D721Med (cell line): Measurements from ENCODE around the gene FAM89B.

ENCODE experiments used
- DNase-seq: peaks from one replicate; pipeline ENCODE4 v3.0.0; 2011; ENCODE audit warnings: low spot score; ENCODE audit not compliant: insufficient read length
- FAIRE-seq: peaks from 2 replicates; lab custom pipeline; 2011; peaks lifted over from hg19 to GRCh38; lab: Jason Lieb, UNC
- TF ChIP-seq, protein P1 (sequence below): IDR thresholded peaks from 2 replicates; pipeline ENCODE4 v1.5.1; 2012; ENCODE audit warnings: mild to moderate bottlenecking, control low read depth; ENCODE audit not compliant: insufficient read depth; ENCODE audit errors: missing control alignments

The FAM89B gene

DNA sequence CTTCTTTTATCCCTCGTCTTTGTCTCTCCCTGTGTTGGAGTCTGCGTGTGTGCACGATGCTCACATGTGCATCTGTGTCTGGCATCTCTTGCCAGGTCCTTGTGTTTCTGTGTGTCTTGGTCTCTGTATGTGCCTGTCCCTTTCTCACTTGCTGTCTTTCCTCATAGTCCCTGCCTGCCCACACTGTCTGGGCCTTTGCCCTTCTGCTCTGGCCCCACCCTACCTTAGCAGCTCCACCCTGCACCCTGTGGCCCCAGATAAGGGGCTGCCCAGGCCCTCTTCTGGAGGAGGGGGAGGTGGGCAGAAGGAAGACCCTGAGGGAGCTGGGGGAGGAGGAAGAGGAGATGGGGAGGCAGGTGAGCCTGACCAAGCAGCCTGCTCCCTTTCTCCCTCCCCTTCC lies 6.3 kb downstream of the FAM89B start:
- FAIRE-seq, result no peak
- TF ChIP-seq, protein P1, sequence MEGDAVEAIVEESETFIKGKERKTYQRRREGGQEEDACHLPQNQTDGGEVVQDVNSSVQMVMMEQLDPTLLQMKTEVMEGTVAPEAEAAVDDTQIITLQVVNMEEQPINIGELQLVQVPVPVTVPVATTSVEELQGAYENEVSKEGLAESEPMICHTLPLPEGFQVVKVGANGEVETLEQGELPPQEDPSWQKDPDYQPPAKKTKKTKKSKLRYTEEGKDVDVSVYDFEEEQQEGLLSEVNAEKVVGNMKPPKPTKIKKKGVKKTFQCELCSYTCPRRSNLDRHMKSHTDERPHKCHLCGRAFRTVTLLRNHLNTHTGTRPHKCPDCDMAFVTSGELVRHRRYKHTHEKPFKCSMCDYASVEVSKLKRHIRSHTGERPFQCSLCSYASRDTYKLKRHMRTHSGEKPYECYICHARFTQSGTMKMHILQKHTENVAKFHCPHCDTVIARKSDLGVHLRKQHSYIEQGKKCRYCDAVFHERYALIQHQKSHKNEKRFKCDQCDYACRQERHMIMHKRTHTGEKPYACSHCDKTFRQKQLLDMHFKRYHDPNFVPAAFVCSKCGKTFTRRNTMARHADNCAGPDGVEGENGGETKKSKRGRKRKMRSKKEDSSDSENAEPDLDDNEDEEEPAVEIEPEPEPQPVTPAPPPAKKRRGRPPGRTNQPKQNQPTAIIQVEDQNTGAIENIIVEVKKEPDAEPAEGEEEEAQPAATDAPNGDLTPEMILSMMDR, result no peak

DNA sequence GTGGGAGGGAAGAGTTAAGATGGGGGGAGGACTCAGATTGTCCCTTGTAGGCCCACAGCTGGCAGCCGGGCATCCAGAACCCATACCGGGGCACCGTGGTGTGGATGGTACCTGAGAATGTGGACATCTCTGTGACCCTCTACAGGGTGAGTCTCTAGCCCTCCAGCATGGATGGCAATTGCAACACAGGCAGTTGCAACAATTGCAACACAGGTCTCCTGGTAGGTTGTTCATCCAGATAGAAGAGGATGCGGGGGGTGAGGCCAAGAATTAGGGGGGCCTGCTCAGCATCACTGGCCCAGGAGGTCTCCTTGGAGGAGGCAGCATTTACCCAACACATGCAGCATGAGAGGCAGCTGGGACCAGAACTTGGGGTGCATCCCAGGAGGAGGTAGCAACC lies 7.0 kb downstream of the FAM89B start:
- DNase-seq, result no peak
- TF ChIP-seq, protein P1, result no peak
- no peak for FAIRE-seq

More for the DNA sequence above, 6.3 kb downstream of the FAM89B start:
- DNase-seq, result no peak

DNA sequence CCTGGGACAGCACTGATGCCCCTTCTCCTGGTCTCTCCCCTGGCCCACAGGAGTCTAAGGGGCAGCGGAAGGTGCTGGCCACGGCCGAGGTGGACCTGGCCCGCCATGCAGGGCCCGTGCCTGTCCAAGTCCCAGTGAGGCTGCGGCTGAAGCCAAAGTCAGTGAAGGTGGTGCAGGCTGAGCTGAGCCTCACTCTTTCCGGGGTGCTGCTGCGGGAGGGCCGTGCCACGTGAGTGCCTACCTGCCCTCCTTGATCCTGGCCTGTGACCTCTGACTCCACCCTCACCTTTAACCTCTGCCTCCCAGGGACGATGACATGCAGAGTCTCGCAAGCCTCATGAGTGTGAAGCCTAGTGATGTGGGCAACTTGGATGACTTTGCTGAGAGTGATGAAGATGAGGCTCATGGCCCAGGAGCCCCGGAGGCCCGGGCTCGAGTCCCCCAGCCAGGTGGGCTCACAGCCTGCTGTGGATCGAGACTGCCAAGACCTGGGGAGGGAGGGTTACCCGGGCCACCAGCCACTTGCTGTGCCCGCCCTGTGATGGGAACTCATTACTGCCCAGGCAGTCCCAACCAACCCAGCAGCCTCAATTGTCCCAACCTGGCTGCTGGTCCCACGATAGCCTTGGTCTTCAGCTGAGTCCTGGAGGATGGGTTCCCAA lies 7.8 kb downstream of the FAM89B start:
- TF ChIP-seq, protein P1, result no peak
- FAIRE-seq (no peak), DNase-seq (no peak)

DNA sequence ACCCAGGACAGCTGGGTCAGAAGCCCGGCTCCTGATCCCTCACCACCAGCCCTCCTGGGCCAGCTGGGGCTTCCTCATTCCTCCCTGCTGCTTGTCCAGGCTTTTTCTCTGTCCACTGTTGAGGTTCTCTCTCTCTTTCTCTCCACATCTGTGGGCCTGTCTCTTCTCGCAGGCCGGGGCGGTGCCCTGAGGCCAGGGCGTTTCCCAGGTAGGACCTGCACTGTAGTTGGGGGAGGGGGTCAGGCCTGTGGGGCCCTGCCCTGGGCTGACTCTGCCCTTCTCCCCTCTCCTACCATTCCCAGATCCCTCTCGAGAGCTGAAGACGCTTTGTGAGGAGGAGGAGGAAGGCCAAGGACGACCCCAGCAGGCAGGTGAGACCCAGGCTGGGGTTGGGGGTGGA lies 8.4 kb downstream of the FAM89B start:
- FAIRE-seq (no peak), DNase-seq (no peak)
- TF ChIP-seq, protein P1, result no peak

DNA sequence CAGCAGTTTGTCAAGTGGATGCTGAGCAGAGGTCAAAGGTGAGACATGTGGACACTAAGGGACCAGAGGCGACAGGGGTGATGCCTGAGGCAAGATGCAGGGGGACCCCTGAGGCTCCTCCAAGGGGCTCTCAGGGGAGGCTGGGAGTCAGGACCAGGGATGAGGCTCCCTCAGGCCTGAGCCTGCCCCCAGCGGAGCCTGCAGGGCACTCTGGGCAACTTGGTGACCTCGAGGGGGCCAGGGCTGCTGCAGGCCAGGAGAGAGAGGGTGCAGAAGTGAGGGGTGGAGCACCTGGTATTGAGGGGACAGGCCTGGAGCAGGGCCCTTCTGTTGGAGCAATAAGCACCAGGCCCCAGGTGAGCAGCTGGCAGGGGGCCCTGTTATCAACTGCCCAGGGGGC lies 9.6 kb downstream of the FAM89B start:
- DNase-seq (no peak), FAIRE-seq (no peak)
- TF ChIP-seq, protein P1, result no peak

DNA sequence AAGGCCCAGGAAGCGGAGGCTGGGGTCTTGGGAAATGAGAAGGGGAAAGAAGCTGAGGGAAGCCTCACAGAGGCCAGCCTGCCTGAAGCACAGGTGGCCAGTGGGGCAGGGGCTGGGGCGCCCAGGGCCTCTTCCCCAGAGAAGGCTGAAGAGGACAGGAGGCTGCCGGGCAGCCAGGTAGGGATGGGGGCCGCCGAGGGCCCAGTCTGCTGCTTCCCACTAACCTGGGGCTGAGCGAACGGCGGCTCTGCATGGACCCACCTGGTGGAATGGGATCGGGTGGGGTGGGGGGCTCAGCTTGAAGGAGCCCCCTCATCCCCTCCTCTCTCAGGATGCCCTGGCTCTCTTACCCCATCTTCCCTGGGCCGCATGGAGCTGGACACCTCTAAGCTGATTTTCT lies 11.3 kb downstream of the FAM89B start:
- TF ChIP-seq, protein P1, result no peak
- DNase-seq (no peak), FAIRE-seq (no peak)

DNA sequence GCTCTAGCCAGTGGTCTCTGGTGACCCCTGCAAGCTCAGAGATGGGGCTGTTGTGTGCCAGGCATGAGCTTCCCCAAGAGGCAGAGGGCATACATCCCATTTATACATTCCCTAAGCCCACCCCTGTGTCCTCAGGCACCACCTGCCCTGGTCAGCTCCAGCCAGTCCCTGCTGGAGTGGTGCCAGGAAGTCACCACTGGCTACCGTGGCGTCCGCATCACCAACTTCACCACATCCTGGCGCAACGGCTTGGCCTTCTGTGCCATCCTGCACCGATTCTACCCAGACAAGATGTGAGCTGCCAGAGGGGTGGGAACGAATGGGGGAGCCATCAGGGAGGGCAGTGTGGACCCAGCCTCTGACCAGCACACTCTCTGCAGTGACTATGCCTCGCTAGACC lies 11.8 kb downstream of the FAM89B start:
- TF ChIP-seq, protein P1, result no peak
- DNase-seq (no peak), FAIRE-seq (no peak)
